Peyer's patch (tissue), 4 donors: ENCODE data around the gene NOL4L. TPM values are rescaled to one million over a fixed set of nuclear protein-coding genes. Genes with fewer than 3 reads are reported as not detected.

Source experiments
- DNase-seq, 3 donors: peaks; one replicate each; pipeline ENCODE4 v3.0.0-alpha.2; 2017 to 2019
- H3K27ac ChIP-seq, 4 donors: fragments of 200-600 bp; sonication (generic); one replicate each; pipeline ENCODE4 v1.5.1; 2016 to 2019
- H3K27me3 ChIP-seq, 2 donors: fragments of 200-600 bp; sonication (generic); one replicate each; pipeline ENCODE4 v1.5.1; 2019
- H3K36me3 ChIP-seq, 3 donors: fragments of 200-600 bp; sonication (generic); one replicate each; pipeline ENCODE4 v1.5.1; 2016 to 2019
- H3K4me1 ChIP-seq, 4 donors: fragments of 200-600 bp; sonication (generic); one replicate each; pipeline ENCODE4 v1.5.1; 2016 to 2019
- H3K4me3 ChIP-seq, 4 donors: fragments of 200-600 bp; sonication (generic); 1 replicate in 3 of 4; 2 replicates in 1 of 4; pipeline ENCODE4 v1.5.1; 2016 to 2019; ENCODE audit warnings: mild to moderate bottlenecking in 1 of 4
- H3K9me3 ChIP-seq, 4 donors: fragments of 200-600 bp; sonication (generic); one replicate each; pipeline ENCODE4 v1.5.1; 2016 to 2019; ENCODE audit warnings: mild to moderate bottlenecking in 1 of 4
- POLR2A ChIP-seq, 2 donors: fragments of 450-650 bp; IDR thresholded peaks; one replicate each; pipeline ENCODE4 v1.5.1; 2017; ENCODE audit warnings: antibody characterized with exemption in 2 of 2, mild to moderate bottlenecking in 2 of 2, moderate library complexity in 2 of 2
- total RNA-seq, 4 donors: library from RNA; depleted of rRNA; stranded (reverse); fragments of >200 nt; gene quantifications; one replicate each; pipeline ENCODE4 v1.1.0, GENCODE V29; 2016
- TF ChIP-seq, protein P1 (sequence below), 6 experiments: fragments of 450-650 bp in 4 of 6; fragments of 200-600 bp in 2 of 6; sonication (generic) in 1 of 6; IDR thresholded peaks; one replicate each; pipeline ENCODE4 v1.5.1; 2017 to 2019; ENCODE audit warnings: antibody characterized with exemption in 6 of 6, mild to moderate bottlenecking in 3 of 6, moderate library complexity in 1 of 6

NOL4L gene
- total RNA-seq, 4 donors from 2014 or later: 44.6 to 134 (median 109) TPM

DNA sequence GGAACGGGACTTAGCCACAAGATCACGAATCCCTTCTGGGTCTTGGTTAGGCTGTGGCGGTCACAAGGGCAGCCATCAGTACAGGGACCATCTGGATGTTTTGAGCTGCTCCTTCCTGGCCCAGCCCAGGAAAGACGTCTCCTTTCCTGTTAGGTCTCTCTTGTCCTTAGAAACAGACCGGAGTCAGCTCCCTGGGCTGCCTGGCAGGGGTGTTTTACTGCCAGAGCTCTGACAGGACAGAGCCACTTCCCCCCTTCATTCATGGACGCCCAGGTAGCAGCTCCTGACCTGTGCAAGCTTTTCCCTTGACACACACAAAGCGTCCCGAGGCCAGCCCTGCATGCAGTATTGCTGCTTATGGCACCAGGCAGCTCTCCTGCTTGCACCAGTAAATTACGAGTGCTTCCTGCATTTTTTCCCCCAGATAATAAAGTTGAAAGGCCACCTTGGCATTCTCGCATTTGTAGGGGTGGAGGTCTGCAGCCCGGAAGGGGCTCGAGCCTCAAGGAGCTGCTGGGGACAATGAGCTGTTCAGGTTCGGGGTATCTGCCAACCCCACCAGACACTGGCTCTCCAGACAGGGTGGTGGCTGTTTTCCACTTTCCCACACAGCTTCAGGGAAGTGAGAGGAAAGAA is 87.4 kb downstream of the NOL4L start:
- H3K27ac ChIP-seq: no peak overlapping the region
- H3K36me3 ChIP-seq: no peaks in the 10 kb centered on the region
- H3K9me3 ChIP-seq: no peaks in the 10 kb centered on the region
- H3K4me1 ChIP-seq: no peaks in the 10 kb centered on the region
- no peak for DNase-seq
- H3K4me3 ChIP-seq: no peak overlapping the region
- H3K27me3 ChIP-seq: no peaks in the 10 kb centered on the region
- no peak for TF ChIP-seq POLR2A (IDR thresholded peaks at IDR 0.05)
- TF ChIP-seq, protein P1, sequence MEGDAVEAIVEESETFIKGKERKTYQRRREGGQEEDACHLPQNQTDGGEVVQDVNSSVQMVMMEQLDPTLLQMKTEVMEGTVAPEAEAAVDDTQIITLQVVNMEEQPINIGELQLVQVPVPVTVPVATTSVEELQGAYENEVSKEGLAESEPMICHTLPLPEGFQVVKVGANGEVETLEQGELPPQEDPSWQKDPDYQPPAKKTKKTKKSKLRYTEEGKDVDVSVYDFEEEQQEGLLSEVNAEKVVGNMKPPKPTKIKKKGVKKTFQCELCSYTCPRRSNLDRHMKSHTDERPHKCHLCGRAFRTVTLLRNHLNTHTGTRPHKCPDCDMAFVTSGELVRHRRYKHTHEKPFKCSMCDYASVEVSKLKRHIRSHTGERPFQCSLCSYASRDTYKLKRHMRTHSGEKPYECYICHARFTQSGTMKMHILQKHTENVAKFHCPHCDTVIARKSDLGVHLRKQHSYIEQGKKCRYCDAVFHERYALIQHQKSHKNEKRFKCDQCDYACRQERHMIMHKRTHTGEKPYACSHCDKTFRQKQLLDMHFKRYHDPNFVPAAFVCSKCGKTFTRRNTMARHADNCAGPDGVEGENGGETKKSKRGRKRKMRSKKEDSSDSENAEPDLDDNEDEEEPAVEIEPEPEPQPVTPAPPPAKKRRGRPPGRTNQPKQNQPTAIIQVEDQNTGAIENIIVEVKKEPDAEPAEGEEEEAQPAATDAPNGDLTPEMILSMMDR (IDR thresholded peaks at IDR 0.05): no peak

DNA sequence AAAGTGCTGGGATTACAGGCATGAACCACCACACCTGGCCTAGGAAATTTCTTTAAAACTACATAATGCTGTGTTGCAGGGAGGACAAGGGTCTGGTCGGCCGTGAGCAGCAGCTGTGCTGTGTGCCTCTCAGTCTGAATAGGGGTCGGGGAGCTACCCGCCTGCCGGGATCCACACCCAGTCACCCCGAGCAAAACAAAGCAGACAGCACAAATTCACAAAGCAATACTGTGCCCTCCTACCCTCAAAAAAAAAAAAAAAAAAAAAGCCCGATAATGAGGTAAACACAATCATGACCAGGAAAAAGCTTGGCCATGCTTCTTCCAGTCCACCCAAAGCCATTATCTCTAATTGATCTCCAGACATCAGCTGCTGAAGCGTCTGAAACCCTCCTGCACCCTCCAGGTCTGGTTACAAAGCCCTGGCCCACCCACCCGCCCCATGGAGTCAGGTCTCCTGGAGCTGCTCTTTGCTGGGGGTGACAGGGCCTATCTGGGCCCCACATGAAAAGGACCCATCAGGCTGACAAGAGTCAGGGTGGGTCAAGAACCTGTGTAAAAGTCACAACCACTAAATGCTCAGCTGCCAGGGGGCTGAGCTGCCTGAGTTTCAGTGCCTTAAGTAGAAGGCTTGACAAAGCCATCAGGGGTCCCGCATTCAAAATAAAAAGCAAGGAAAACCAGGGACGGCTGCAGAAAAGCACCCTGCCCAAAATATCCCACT is 88.2 kb downstream of the NOL4L start:
- DNase-seq: no peak
- Histone ChIP-seq H3K36me3 (no peaks in the 10 kb centered on the region), H3K27ac (no peak overlapping the region), H3K4me3 (no peak overlapping the region), H3K27me3 (no peaks in the 10 kb centered on the region), H3K4me1 (no peaks in the 10 kb centered on the region), H3K9me3 (no peaks in the 10 kb centered on the region)
- TF ChIP-seq, protein P1 (IDR thresholded peaks at IDR 0.05): no peak
- no peak for TF ChIP-seq POLR2A (IDR thresholded peaks at IDR 0.05)

DNA sequence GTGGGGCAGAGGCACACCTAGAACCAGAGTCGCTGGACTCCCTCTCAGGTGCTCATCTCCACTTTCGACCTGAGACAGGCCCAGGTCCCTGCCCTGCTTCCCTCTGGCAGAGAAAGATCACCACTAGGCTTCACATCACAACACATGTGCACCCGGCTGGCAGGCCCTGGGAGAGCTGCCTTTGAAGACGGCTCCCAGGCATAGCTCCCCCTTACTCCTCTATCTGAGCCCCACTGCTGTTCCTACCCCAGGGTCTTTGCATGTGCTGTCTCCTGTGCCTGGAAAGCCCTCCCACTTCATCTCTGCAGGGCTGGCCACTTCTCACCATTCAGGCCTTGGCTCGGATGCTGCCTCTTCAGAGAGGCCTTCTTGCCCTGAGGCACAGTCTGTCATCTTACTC is 89.2 kb downstream of the NOL4L start:
- TF ChIP-seq, protein P1 (IDR thresholded peaks at IDR 0.05): no peak
- TF ChIP-seq POLR2A (IDR thresholded peaks at IDR 0.05): no peak
- DNase-seq: no peak
- H3K36me3 ChIP-seq: no peaks in the 10 kb centered on the region

GRCh38 chr20:32495217-32495565 is 89.9 kb downstream of the NOL4L start:
- Histone ChIP-seq H3K27me3 (no peaks in the 10 kb centered on the region), H3K4me3 (no peak overlapping the region), H3K36me3 (no peaks in the 10 kb centered on the region), H3K9me3 (no peaks in the 10 kb centered on the region), H3K27ac (no peak overlapping the region), H3K4me1 (no peaks in the 10 kb centered on the region)
- no peak for TF ChIP-seq POLR2A (IDR thresholded peaks at IDR 0.05)
- TF ChIP-seq, protein P1 (IDR thresholded peaks at IDR 0.05): no peak
- no peak for DNase-seq

More for the DNA sequence above, 89.2 kb downstream of the NOL4L start:
- H3K27ac ChIP-seq: no peak overlapping the region
- H3K4me3 ChIP-seq: no peak overlapping the region
- no peaks in the 10 kb centered on the region for H3K9me3 ChIP-seq
- no peaks in the 10 kb centered on the region for H3K27me3 ChIP-seq
- no peaks in the 10 kb centered on the region for H3K4me1 ChIP-seq

DNA sequence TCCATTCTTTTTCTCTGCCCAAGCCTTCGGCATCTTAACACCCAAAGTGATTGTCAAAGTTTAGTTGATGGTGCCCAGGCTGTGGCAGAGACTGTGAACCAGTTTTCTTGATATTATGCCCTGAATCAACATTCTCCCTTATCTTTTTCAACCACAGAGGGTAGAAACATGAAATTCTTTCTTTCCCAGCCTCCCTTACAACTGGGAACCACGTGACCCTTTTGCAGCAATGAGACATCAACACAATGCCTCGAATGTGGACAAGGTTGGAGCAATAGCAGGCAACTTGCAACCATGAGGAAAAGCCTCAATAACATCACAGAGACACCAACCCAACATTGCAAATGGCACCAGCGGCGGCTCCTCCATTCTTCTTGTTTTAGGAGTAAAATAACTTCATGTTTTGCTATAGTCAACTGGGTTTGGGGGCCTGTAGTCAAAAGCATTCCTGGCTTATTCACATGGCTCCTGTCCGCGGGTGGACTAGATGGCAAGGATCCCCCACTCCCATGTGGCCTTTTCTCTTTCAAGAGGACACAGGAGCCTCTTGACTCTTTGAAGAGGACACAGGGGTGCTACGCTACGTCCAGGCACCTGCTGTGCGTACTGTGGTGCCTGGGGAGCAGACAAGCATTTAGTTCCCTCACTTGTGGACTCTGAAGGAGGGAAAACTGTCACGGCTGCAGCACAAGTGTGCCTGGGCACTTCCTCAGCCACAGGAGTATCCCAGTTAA is 90.5 kb downstream of the NOL4L start:
- no peak for TF ChIP-seq POLR2A (IDR thresholded peaks at IDR 0.05)
- TF ChIP-seq, protein P1 (IDR thresholded peaks at IDR 0.05): no peak
- H3K4me1 ChIP-seq: no peaks in the 10 kb centered on the region
- H3K4me3 ChIP-seq: no peak overlapping the region
- no peaks in the 10 kb centered on the region for H3K9me3 ChIP-seq
- H3K36me3 ChIP-seq: no peaks in the 10 kb centered on the region
- no peak overlapping the region for H3K27ac ChIP-seq
- H3K27me3 ChIP-seq: no peaks in the 10 kb centered on the region
- DNase-seq: no peak
